GM12878 (cell line): Measurements from ENCODE around the gene ADA. TPM values are rescaled to one million over a fixed set of nuclear protein-coding genes. Genes with fewer than 3 reads are reported as not detected.

Experiments
- ASH2L ChIP-seq: fragments of 300-600, 200-600 bp; sonication (generic); IDR thresholded peaks from 2 replicates; pipeline ENCODE4 v1.6.1; 2017; ENCODE audit warnings: low read depth, mild to moderate bottlenecking, borderline replicate concordance
- BCL11A ChIP-seq: IDR thresholded peaks from 2 replicates; pipeline ENCODE4 v1.6.1; 2011; ENCODE audit warnings: low read depth, low read length
- EP300 ChIP-seq, 2 experiments: fragments of 150-350 bp in 1 of 2; IDR thresholded peaks; 2 replicates each; pipeline ENCODE4 v1.6.1; 2011 to 2012; ENCODE audit warnings: low read depth in 2 of 2, low read length in 2 of 2, borderline replicate concordance in 1 of 2, improper control_type of control experiment in 1 of 2, inconsistent platforms in 1 of 2; ENCODE audit not compliant: control insufficient read depth in 1 of 2
- EZH2 ChIP-seq: IDR thresholded peaks from 2 replicates; pipeline ENCODE4 v1.6.1; 2012; ENCODE audit warnings: low read depth, mild to moderate bottlenecking, control low read depth, inconsistent platforms, low read length, borderline replicate concordance; ENCODE audit not compliant: control insufficient read depth
- NR2C2 ChIP-seq: IDR thresholded peaks from 2 replicates; pipeline ENCODE4 v1.6.1; 2011; ENCODE audit warnings: borderline replicate concordance, low read depth; ENCODE audit not compliant: control insufficient read depth, insufficient read length
- NR2F1 ChIP-seq: fragments of 450-650 bp; conservative IDR thresholded peaks from 2 replicates; pipeline ENCODE4 v1.6.1; 2017; ENCODE audit warnings: mild to moderate bottlenecking
- POU2F2 ChIP-seq: IDR thresholded peaks from 3 replicates; pipeline ENCODE4 v1.6.1; 2011; ENCODE audit warnings: low read depth, mild to moderate bottlenecking, low read length, borderline replicate concordance
- RB1 ChIP-seq: fragments of 450-650 bp; formaldehyde crosslinking; IDR thresholded peaks from 2 replicates; pipeline ENCODE4 v1.6.1; 2017; ENCODE audit warnings: mild to moderate bottlenecking, borderline replicate concordance
- RELB ChIP-seq: fragments of 450-650 bp; IDR thresholded peaks from 2 replicates; pipeline ENCODE4 v1.6.1; 2017; ENCODE audit warnings: low read depth, mild to moderate bottlenecking, moderate library complexity
- SMAD5 ChIP-seq: IDR thresholded peaks from 2 replicates; pipeline ENCODE4 v1.6.1; 2016; ENCODE audit warnings: antibody characterized with exemption, low read depth
- SRF ChIP-seq, 2 experiments: IDR thresholded peaks; 2 replicates each; pipeline ENCODE4 v1.6.1; 2011; ENCODE audit warnings: low read depth in 2 of 2, low read length in 2 of 2, mild to moderate bottlenecking in 1 of 2, moderate library complexity in 1 of 2
- SUPT20H ChIP-seq: IDR thresholded peaks from 2 replicates; pipeline ENCODE4 v1.6.1; 2011; ENCODE audit warnings: low read depth, mild to moderate bottlenecking, low read length, moderate library complexity, borderline replicate concordance; ENCODE audit not compliant: control insufficient read depth
- USF2 ChIP-seq: IDR thresholded peaks from 2 replicates; pipeline ENCODE4 v1.6.1; 2011; ENCODE audit warnings: low read depth, low read length, improper control_type of control experiment, borderline replicate concordance
- ZBTB4 ChIP-seq: fragments of 450-650 bp; formaldehyde crosslinking; IDR thresholded peaks from 2 replicates; pipeline ENCODE4 v1.4.0; 2022; ENCODE audit warnings: mild to moderate bottlenecking, moderate library complexity
- ZNF274 ChIP-seq: IDR thresholded peaks from one replicate; pipeline ENCODE4 v1.8.0; 2011; ENCODE audit not compliant: insufficient read length, insufficient read depth
- ZSCAN29 ChIP-seq: fragments of 450-650 bp; IDR thresholded peaks from 2 replicates; pipeline ENCODE4 v1.6.1; 2017; ENCODE audit warnings: mild to moderate bottlenecking, moderate library complexity
- polyA plus RNA-seq, 11 experiments: library from polyadenylated mRNA; depleted of rRNA in 4 of 11; unstranded in 6 of 11; stranded (reverse) in 5 of 11; fragments of >200 nt; fragmentation: Nextera tagmentation in 4 of 11; fragmentation: Illumina TruSeq in 1 of 11; extraction: Ambion mirVana in 4 of 11; extraction: Trizol in 1 of 11; gene quantifications; 1 replicate in 1 of 11; 2 replicates in 10 of 11; pipeline versions ENCODE4 v1.2.1 to v1.2.3, GENCODE V29; 2011 to 2016; ENCODE audit warnings: inconsistent platforms in 2 of 11, missing spikeins in 2 of 11, low read depth in 1 of 11
- total RNA-seq, 4 experiments: library from RNA; depleted of rRNA in 3 of 4; stranded (reverse); fragments of >200 nt in 3 of 4; fragmentation: Illumina TruSeq in 1 of 4; extraction: Trizol in 1 of 4; gene quantifications; 2 replicates each; pipeline versions ENCODE4 v1.2.1 to v1.2.3, GENCODE V29; 2013 to 2021
- TF ChIP-seq, protein P1 (sequence below): fragments of 450-650 bp; IDR thresholded peaks from 2 replicates; pipeline ENCODE4 v1.6.1; 2017; ENCODE audit warnings: mild to moderate bottlenecking, low read depth, inconsistent platforms; ENCODE audit not compliant: poor library complexity, severe bottlenecking
- TF ChIP-seq, protein P2 (sequence below): IDR thresholded peaks from 2 replicates; pipeline ENCODE4 v1.6.1; 2011; ENCODE audit warnings: borderline replicate concordance, low read depth, mild to moderate bottlenecking, moderate library complexity, mixed read lengths, low read length; ENCODE audit not compliant: insufficient read depth; ENCODE audit errors: extremely low read length

ADA gene
- total and polyA plus RNA-seq, 10 of the 15 experiments (the other 5 are each of a cell fraction or from before 2014, with no cell fraction given): 40.9 to 217 (median 90.8) TPM

GRCh38 chr20:44582311-44583025 lies 69.0 kb downstream of the ADA start, which contains the start of gene PKIG (continued):
- TF ChIP-seq RELB (peak; percentile 41), ASH2L (no peak), SUPT20H (no peak), EZH2 (no peak), RB1 (no peak), SRF (IDR thresholded peaks at IDR 0.05; ENCODE audit: low read depth in 2 of 2, low read length in 2 of 2) (no peak), EP300 (IDR thresholded peaks at IDR 0.05; ENCODE audit: borderline replicate concordance in 1 of 2, control insufficient read depth in 1 of 2, low read depth in 2 of 2, low read length in 2 of 2) (0 out of 4 replicates have a peak, but pooled peaks of 1 of the 2 experiments have one; percentile 6), POU2F2 (no peak), ZBTB4 (no peak), ZSCAN29 (no peak), NR2C2 (no peak), BCL11A (no peak), SMAD5 (0 out of 2 replicates have a peak, but pooled peaks have one; percentile 28), USF2 (no peak), ZNF274 (no peak), NR2F1 (no peak)
- TF ChIP-seq, protein P1, sequence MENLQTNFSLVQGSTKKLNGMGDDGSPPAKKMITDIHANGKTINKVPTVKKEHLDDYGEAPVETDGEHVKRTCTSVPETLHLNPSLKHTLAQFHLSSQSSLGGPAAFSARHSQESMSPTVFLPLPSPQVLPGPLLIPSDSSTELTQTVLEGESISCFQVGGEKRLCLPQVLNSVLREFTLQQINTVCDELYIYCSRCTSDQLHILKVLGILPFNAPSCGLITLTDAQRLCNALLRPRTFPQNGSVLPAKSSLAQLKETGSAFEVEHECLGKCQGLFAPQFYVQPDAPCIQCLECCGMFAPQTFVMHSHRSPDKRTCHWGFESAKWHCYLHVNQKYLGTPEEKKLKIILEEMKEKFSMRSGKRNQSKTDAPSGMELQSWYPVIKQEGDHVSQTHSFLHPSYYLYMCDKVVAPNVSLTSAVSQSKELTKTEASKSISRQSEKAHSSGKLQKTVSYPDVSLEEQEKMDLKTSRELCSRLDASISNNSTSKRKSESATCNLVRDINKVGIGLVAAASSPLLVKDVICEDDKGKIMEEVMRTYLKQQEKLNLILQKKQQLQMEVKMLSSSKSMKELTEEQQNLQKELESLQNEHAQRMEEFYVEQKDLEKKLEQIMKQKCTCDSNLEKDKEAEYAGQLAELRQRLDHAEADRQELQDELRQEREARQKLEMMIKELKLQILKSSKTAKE: no peak
- TF ChIP-seq, protein P2, sequence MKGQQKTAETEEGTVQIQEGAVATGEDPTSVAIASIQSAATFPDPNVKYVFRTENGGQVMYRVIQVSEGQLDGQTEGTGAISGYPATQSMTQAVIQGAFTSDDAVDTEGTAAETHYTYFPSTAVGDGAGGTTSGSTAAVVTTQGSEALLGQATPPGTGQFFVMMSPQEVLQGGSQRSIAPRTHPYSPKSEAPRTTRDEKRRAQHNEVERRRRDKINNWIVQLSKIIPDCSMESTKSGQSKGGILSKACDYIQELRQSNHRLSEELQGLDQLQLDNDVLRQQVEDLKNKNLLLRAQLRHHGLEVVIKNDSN: no peak
